Fibroblast of skin of back (primary cell): Measurements from ENCODE around the gene GSG1L. TPM values are rescaled to one million over a fixed set of nuclear protein-coding genes. Genes with fewer than 3 reads are reported as not detected.

Source experiments
- DNase-seq: peaks from one replicate; pipeline ENCODE4 v3.0.0-alpha.2; 2013
- polyA plus RNA-seq, 2 experiments: library from polyadenylated mRNA; unstranded; fragments of 120-200 nt; gene quantifications; one replicate each; pipeline ENCODE4 v1.2.1, GENCODE V29; 2013; ENCODE audit not compliant: insufficient read length in 2 of 2

Gene GSG1L
- not detected for polyA plus RNA-seq (2013, experiment 1 of 2; ENCODE audit: insufficient read length)
- polyA plus RNA-seq (2013, experiment 2 of 2; ENCODE audit: insufficient read length), result not detected

DNA sequence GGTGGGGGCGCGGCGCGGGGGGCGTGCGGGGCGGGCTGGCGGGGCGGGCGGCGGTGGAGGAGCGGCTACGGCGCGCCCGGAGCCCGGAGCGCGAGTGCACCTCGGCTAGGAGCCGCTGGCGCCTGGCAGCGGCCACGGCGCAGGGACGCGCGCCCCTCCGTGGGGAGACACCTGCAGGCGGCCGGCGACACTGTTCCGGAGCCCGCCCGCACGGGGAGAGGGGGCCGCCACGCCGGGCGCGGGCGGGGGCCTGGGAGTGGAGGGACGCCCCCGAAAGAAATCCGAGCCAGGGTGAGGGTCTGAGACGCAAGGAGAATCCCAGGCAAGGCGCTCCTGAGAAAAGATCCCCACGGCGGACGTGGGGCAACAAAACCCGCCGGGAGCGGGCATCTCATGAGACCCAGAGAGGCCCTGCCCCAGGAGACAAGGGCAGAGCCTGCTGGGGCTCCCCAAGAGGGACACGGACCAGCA lies at the start of gene GSG1L:
GSG1L (minus strand) TSS at position 124 of the 471 bp plus-strand sequence. CDS start 290 bp downstream, outside the sequence.
- DNase-seq, result no peak

DNA sequence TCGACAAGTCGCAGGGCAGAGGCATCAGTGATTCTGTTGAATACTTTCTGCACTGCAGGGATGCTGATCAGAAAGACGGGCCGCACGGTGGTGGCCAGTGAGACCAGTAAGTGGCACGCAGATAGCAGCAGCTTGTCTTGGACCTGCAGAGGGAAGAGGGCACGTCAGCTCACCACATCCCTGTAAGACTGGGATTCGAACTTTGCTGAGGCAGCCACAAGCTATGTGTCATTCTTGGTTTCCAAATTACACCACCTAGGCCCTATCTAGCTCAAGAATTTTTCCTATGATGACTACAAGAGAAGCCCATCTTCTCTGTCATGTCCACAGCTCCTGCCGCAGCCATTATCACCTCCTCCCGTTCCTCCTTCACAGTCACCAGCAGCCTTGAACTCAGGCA lies 49.4 kb upstream of the GSG1L start:
- DNase-seq, result no peak

DNA sequence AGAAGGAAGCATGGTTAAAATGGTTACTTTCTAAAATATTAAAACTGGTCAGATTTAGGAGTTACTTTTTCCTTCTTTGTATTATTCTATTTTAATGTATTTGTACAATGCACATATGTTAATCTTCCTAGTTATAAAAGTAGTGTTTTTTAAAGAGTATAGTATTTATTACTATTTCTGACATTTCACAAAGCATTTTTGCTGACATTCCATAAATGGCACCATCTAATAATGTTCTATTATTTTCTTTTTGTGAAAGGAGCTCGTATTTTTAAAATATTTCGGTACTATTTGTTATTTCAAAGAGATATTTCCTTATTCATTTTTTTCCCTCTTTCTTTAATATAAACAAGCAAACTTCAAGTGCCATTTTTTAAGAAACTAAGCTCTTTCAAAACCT lies 47.5 kb upstream of the GSG1L start:
- DNase-seq, result no peak

DNA sequence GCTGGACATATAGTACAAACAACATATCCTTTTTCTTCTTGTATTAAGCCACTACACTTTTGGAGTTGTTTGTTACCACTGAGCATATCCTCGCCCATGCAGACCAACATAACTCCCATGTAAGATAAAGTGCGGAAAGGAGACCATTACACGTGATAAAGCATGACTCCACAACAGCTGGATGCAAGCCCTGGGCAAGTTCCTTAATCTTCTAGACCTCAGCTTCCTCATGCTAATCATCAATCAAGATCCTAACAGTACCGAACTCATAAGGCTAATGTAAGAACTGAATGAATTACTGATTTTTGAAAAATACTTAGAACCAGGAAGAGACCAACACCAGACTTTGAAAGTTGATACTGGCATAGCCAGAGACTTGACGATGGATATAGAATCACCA lies 47.0 kb upstream of the GSG1L start:
- no peak for DNase-seq

DNA sequence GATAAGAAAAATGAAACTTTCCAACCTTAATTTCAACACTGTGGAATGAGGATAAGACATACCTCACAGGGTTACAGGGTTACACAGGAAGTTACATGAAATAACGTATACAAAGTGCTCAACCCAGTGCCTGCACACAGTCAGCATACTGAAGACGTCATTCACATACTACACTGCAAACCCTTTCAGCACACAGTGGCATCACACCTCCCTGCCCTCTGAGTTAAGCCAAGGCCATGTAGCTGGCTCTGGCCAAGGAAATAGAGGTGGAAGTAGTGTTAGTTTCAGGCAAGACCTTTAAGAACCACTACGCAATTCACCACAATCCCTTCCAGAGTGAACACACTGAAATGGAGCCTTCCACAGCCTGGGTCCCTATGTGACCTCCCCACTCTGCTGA lies 46.6 kb upstream of the GSG1L start:
- no peak for DNase-seq

DNA sequence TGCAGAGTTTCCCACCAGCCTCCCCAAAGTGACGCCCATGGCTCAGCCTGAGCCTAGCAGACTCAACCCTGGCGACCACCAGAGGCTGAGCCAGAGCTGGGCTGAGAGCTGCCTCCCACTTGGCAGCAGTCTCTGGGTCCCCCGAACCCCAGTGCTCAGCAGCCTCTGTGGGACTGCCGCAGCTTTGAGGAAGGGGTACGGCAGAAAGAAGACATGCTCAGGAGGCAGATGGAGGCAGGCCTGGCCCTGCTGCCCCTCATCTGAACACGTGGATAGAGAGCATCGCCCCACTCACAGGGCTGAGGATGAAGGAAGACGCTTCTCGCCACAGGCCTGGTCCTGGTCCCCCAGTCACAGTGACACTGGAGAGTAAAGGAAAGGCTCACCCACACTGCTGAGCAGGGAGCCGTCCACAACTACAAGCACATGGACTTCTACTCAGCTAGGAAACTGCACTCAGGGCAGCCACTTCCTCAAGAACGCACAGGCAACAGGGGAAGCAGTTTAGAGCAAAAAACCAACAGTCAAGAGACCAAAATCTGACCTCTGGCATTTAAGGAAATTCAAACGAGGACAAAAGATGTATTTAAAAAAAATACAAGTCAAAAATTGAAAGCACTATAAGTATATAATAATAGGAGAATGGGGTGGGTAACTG lies 45.2 kb upstream of the GSG1L start:
- no peak for DNase-seq

DNA sequence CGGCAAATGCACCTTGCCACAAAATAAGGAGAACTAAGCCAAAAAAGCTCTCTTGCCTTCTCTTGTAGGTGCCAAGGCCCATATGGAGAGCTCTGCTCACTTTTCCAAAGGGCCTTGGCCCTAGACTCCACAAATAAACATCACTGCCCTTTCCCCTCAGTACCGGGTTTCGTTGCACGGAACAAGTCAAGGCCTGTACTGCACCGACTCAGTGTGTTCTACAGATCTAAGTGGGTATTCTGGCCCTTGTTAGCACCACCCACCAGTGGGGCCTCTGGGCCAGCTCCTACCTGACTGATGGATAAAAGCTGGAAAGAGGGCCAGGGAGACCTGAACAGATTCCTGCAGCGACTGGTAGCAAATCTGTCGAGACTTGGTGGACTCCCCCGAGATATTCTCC lies 43.7 kb upstream of the GSG1L start:
- no peak for DNase-seq

DNA sequence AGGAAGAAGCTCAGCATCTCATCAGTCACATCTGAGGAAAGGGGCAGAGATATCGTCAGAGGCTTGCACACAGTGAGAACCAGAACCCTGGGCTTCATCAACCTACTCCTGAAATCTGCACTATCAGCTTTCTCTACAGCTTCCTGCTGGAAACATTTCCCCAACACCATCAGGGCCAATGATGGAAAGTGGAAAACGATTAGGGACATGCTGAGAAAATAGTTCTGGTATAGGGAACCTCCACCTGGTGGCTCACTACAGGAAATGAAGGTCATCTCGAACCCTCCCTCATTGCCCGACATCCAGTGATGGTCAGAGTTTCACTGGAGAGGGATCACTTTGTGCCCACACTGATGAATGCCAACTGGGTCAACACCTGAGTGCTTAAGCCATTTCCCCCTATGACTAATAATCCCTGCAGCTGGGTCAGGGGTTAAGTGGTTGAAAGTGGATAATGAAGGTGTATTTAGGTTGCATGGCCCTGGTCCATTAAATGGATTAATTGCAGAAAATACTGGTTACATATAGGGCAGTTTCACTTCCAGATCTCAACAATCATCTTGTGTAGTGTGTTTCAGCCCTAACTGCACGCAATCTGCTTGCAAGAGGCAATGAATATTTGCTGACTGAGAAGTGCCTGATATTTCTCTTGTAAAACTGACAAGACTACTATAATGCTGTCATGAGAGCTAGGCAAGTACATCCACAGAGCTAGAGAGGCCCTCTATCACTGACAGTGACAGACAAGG lies 43.1 kb upstream of the GSG1L start:
- DNase-seq, result no peak

DNA sequence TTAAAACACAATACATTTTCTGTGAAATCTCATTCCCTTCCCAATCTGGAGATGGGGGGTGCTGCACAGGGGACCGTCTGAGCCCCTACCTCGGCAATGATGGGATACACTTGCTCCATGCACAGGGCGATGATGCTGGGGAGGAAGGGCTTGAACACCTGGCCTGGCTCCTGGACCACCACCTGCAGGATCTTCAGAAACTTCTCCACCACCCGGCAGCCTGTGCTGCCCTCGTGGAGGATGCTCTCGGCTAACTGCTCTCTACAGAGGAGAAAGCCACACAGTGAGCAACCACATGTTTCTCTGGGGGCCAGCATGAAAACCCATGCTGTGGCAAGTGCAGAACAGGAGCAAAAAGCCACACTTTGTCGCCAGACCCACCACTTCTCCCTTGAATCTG lies 42.4 kb upstream of the GSG1L start:
- no peak for DNase-seq

DNA sequence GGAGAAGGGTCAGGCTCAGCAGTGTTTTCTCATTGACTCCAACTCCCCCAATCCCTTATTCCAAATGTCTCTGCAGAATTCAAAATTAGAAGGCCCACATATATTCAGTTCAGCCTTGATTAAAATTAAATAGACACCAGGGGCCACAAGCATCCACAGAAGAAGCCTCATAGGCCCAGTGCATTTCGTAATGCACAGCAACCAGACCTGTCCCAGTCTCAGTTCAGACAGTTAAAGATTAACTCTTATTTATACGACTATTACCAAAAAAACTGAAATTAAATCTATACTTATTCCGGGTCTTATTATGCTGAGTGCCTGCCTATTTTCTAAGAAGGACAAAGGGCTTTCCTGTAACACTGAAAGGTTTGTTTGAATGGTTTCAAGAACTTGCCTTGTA lies 41.8 kb upstream of the GSG1L start:
- no peak for DNase-seq

DNA sequence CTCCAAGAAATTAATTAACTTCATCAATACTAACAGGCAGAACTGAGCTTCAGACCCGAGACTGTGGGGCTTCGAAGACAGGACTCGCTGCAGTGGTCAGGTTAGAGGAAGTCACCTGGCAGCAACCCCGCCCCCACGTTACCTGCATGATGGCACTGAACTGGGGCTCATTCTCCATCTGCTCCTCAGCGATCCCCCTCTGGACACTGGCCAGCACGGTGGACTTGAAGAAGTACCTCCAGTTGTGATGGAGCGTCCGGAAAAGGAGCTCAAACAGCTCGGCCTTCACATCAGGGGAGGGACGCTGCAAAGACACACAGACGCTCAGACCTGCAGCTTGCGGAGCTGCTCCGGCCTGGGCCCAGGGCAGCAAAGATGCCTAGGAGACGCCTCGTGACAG lies 40.9 kb upstream of the GSG1L start:
- DNase-seq, result no peak

DNA sequence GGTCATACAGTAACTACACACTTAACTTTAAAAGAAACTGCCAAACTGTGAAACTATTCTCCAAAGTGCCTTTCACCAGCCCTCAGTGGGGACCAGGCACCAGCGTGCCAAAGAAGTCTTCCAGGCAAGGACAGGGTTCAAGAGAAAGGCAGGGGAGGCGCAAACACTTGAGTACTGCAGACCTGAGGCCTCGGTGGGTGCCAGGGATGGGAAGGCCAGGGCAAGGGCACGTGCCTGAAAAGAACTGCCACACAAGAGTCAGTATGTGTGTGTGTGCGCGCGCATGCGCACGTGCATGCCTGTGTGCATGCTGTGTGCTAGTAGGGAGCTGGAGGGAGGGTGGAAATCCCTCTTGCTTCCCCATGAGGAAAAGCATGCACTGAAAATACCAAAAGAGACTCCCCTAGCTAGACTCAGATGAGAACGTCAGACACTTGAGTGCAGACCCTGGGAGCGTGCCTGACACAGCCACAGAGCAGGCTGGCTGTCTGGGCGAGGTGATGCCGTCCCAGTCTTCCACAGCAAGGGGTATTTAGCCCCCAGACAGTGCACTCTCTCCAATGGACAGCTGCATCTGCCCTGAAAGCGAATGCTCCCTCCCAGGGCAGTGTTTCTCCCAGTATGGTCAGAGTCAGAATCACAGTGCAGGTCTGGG lies 40.1 kb upstream of the GSG1L start:
- no peak for DNase-seq

DNA sequence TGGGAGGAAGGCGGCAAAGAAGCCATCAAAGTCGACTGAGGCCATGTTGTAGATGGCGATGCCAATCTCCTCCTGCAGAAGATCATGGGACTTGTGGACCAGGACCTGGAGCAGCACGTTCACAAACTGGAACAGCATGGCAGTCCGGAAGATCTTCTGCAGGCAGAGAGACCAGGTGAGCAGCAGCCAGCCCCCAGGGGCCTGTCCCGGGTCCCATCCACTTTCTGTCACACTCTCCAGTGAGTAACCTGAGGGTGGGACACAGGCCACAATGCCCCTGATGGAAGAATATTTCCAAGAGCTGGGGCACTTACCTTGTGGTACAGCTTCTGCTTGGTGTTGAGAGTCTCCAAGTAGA lies 38.0 kb upstream of the GSG1L start:
- no peak for DNase-seq

DNA sequence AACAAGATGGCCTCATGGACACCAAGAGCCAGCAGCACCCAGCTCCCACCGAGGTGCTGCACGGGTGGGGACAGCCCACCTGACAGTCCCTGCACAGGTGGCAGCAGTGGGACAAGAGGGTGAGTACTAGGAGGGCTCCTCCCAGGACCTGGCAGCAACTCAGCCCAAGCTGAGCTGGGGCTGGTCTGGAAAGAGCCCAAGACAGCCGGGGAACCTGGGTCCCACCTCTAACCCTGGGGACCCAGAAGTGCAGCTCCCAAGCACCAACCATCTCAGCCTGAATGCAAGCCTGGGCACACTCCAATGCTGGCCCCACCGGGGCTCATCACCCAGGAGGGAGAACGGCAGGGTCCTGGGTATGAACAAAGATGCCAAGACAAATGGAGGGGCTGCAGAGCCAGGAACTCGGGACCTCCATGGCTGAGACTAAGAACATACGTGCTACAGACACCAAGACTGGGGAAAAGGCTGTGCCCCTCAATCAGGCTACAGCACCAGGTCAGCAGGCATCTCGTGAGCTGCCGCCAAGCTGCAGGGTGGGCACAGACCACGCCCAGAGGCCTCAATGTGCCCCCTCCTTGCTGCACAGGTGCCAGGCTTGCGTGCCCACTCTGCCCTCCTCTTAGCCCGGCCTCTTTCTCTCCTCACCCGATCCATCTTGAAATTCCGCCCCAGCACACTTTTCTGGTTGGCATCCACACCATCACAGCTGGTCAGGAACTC lies 37.5 kb upstream of the GSG1L start:
- DNase-seq, result no peak

DNA sequence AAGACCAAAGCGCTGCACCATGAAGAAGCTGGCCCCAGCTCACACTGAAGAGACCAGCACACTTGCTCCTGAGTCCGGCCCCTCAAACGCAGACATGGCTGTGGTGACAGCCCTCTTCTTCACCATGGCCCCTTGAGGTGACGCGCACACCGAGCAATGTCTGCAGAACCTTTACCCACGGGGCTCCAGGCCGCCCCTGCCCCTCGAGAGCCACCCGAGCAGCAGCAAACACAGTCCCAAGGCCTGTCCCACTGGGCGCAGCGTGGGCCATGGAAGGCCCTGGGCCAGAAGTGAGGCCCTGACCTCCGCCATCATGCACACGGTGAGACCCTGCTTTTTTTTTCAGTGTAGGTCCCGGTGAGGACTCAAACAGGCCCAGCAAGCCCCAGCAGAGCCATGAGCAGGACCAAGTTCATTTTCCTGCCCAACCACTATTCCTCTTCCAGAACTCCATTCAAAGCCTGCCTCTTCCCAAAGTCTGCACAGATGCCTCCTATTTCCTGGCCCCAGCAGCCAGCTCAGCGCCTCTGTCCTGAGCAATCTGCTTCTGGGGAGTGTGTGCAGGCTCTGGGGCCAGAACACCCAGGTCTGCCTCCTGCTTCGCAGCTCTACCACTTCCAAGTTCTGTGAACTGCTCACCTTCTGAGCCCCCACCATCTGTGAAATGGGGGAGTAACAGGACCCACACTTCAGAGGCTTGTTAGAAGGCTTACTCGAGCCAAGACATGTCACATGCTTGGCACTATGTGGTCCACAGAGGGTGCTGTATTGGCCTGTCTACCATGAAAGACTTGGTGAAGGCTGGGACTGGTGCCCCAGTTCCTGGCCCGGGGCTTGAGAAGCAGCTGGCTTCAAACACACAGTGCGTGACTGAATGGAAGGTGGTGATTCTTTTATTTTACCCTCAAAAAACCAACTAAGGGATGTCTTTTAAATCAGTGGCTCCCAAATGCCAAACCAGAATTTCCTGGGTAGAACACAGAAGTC lies 35.7 kb upstream of the GSG1L start:
- no peak for DNase-seq

DNA sequence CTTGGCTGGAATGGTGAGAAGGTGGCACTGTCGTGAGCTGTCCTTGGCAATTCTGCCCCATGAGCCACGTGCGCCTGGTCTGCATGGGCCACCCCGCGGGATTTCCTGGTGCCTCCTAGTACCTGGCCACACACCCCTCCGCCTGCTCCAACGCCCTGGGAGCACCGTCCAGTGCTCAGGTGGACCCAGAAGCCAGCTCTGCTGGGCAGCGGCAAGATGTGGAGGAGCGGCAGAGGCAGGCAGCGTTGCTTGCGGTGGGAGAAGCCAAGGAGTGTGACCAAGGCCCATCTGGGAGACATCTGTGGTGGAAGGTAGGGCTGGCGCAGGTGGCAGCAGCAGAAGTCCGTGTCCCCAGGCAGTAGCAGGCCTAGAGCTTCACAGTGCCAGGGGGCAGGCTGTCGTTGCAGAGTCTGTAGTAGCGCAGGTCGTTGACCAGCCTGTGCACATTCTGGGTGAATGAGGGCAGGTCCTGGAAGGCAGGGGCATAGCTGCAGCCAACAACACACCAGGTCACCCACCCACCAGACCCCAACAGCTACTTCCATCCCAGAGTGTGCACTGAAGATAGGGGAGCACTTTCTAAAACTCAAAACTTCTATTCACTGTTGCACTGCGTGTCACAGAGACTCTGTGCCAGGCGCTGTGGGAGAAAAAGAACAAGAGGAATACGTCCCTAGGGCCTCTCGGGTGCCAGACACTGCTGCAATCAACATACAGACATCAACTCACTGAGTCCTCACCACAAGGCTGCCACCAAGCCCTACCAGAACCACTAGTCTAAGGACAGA lies 34.9 kb upstream of the GSG1L start:
- no peak for DNase-seq

DNA sequence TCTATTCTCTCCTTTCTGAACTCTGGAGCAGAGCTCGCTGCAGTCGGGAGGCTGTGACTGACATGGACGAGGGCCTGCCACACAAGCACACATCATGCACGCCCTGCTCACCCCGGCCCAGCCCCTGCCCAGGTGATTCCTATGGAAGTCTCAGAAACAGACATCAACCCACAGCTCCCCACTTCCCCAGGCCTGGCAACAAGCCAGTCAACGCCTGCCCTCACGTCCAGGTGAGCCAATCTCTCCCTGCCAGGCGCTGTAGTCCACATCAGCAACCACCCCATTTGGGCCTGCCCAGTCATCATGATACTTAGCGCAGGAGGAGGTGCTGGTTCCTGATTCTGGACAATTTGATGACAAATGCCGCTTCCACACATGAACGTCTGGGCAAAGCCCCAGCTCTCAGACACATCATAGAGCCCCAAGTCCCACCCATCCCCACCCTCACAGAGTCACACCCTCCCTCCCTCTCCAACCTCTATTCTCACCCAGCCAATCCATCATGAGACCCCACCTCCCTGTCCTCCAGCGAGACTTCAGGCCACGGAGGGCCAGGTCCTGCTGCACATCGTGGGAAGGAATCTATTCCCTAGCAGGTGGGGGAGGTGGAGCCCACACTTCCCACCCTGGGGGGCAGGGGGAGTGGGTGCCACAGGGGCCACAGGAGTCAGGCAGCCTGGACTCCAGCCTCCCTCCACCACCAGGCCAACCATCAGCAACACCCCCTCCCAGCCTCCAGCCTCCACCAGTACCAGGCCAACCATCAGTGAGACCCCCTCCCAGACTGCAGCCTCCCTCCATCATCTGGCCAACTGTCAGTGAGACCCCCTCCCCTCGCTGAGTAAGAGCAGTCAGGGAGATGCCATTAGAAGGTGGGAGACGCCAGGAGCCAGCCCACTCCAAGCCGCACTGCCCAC lies 33.7 kb upstream of the GSG1L start:
- no peak for DNase-seq

DNA sequence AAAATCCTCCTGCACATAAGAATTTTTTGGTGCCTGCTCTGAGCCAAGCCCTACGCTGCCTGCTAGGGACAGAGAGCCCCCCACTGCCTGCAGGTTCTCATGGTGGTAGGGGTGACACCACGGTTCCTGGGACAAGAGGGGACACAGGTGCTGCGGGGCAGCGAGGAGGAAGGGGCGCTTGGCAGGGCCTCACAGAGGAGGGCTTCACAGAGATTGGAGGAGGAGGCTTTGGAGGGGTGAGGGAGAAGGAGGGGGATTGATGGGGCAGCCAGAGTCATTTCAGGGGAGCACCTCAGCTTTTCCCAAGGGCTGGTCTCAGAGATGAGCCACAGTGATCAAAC lies 29.8 kb upstream of the GSG1L start:
- DNase-seq, result no peak

DNA sequence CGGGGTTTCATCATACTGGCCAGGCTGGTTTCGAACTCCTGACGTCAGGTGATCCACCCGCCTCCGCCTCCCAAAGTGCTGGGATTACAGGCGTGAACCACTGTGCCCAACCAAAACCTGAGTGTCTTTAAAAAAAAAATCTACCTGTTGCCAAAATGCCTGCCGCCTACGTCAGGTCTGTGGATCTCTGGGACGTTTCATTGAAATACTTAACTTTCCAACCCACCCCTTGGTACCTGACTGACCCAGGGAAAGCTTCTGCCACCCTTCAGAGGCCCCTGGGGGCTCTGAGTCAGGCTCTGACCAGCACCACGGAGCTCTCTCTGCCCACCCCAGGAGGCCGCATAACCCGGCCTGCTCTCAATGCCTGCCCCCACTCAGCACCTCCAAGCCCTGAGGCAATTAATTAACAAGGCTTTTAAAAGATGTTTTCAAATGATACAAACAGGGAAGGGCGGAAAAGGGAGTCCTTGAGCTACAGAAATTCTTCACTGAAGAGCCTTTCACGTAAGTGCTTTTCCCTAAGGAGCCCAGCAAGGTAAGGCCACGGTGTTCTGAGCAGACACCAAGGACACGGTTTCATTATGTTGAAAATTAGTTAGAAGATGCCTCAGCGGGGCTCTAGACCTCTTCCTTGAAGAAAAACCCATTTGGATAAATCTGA lies 29.3 kb upstream of the GSG1L start:
- no peak for DNase-seq
